ENCODE data around the gene BRPF1.

DNA sequence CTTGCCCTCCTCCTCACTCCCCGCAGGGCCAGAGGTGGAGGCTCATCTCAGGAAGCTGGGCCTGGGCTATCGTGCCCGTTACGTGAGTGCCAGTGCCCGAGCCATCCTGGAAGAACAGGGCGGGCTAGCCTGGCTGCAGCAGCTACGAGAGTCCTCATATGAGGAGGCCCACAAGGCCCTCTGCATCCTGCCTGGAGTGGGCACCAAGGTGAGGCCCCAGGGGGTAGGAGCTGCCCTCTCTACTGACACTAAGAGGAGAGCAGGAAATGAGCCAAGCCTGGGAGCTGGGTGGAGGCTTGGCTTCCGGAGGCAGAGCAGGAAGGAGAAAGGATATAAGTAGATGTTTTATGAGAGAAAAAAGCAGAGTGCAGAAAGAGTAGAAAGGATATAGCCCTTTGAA is 23.1 kb downstream of the BRPF1 start:
- TF ChIP-seq, protein P1, sequence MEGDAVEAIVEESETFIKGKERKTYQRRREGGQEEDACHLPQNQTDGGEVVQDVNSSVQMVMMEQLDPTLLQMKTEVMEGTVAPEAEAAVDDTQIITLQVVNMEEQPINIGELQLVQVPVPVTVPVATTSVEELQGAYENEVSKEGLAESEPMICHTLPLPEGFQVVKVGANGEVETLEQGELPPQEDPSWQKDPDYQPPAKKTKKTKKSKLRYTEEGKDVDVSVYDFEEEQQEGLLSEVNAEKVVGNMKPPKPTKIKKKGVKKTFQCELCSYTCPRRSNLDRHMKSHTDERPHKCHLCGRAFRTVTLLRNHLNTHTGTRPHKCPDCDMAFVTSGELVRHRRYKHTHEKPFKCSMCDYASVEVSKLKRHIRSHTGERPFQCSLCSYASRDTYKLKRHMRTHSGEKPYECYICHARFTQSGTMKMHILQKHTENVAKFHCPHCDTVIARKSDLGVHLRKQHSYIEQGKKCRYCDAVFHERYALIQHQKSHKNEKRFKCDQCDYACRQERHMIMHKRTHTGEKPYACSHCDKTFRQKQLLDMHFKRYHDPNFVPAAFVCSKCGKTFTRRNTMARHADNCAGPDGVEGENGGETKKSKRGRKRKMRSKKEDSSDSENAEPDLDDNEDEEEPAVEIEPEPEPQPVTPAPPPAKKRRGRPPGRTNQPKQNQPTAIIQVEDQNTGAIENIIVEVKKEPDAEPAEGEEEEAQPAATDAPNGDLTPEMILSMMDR (IDR thresholded peaks at IDR 0.05): no peak
- no peak for TF ChIP-seq EZH2 (IDR thresholded peaks at IDR 0.05; ENCODE audit: borderline replicate concordance, insufficient read depth, low read depth, low read length, poor library complexity, severe bottlenecking)
